ENCODE results near the gene TOGARAM2.

TOGARAM2 gene

DNA sequence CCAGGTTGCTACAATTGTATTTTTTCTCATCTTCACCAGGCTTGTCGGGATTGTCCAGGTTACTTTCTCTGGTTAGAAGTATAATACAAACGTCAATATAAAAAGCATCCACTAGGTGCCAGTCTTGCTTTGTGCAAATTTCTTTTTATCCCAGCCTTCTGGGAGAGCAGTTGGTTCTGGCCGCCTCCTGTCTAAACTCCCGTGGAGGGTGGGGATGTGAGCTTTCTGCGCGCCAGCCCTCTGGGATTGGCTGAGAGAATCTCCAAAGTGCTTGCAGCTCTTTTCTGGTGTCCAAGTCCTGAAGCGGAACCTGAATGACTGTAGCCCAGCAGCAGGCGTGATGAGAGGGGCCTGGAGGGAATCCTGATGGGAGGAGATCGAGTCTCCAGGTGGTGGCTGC lies 22.4 kb upstream of the TOGARAM2 start:
- H3K36me3 ChIP-seq (ENCODE audit: control insufficient read depth in 2 of 2, insufficient read depth in 1 of 2, low read length in 2 of 2) = no peaks in the 10 kb centered on the region
- CTCF ChIA-PET = interaction anchor here (0.6 to 2.4 kb wide), 28 partner anchors 18 to 1440 kb away, joined by 3 to 17 read pairs (median 3); partner anchors contain the start of gene TOGARAM2
- TF ChIP-seq, protein P1, sequence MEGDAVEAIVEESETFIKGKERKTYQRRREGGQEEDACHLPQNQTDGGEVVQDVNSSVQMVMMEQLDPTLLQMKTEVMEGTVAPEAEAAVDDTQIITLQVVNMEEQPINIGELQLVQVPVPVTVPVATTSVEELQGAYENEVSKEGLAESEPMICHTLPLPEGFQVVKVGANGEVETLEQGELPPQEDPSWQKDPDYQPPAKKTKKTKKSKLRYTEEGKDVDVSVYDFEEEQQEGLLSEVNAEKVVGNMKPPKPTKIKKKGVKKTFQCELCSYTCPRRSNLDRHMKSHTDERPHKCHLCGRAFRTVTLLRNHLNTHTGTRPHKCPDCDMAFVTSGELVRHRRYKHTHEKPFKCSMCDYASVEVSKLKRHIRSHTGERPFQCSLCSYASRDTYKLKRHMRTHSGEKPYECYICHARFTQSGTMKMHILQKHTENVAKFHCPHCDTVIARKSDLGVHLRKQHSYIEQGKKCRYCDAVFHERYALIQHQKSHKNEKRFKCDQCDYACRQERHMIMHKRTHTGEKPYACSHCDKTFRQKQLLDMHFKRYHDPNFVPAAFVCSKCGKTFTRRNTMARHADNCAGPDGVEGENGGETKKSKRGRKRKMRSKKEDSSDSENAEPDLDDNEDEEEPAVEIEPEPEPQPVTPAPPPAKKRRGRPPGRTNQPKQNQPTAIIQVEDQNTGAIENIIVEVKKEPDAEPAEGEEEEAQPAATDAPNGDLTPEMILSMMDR (tag by site-specific recombination; IDR thresholded peaks at IDR 0.05) = peak; percentile 51
- no peak for TF ChIP-seq ZNF785 (tag by site-specific recombination; IDR thresholded peaks at IDR 0.05)
- peak; percentile 66; the same call in 1 of the 2 replicates for TF ChIP-seq ZNF660 (tag by site-specific recombination; IDR thresholded peaks at IDR 0.05)
- TF ChIP-seq, protein P2, sequence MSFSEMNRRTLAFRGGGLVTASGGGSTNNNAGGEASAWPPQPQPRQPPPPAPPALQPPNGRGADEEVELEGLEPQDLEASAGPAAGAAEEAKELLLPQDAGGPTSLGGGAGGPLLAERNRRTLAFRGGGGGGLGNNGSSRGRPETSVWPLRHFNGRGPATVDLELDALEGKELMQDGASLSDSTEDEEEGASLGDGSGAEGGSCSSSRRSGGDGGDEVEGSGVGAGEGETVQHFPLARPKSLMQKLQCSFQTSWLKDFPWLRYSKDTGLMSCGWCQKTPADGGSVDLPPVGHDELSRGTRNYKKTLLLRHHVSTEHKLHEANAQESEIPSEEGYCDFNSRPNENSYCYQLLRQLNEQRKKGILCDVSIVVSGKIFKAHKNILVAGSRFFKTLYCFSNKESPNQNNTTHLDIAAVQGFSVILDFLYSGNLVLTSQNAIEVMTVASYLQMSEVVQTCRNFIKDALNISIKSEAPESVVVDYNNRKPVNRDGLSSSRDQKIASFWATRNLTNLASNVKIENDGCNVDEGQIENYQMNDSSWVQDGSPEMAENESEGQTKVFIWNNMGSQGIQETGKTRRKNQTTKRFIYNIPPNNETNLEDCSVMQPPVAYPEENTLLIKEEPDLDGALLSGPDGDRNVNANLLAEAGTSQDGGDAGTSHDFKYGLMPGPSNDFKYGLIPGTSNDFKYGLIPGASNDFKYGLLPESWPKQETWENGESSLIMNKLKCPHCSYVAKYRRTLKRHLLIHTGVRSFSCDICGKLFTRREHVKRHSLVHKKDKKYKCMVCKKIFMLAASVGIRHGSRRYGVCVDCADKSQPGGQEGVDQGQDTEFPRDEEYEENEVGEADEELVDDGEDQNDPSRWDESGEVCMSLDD (tag by site-specific recombination; IDR thresholded peaks at IDR 0.05) = no peak
- TF ChIP-seq TCF7L2 (IDR thresholded peaks at IDR 0.05; ENCODE audit: borderline replicate concordance, low read depth, low read length) = no peak
- TF ChIP-seq ZNF335 (tag by site-specific recombination; conservative IDR thresholded peaks at IDR 0.05) = no peak
- no peak for TF ChIP-seq ZNF140 (tag by site-specific recombination; IDR thresholded peaks at IDR 0.05)
- TF ChIP-seq KLF1 (tag by site-specific recombination; IDR thresholded peaks at IDR 0.05) = no peak
- TF ChIP-seq, protein P3, sequence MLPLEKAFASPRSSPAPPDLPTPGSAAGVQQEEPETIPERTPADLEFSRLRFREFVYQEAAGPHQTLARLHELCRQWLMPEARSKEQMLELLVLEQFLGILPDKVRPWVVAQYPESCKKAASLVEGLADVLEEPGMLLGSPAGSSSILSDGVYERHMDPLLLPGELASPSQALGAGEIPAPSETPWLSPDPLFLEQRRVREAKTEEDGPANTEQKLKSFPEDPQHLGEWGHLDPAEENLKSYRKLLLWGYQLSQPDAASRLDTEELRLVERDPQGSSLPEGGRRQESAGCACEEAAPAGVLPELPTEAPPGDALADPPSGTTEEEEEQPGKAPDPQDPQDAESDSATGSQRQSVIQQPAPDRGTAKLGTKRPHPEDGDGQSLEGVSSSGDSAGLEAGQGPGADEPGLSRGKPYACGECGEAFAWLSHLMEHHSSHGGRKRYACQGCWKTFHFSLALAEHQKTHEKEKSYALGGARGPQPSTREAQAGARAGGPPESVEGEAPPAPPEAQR (tag by site-specific recombination; IDR thresholded peaks at IDR 0.05) = no peak
- TF ChIP-seq ZNF837 (tag by site-specific recombination; IDR thresholded peaks at IDR 0.05) = no peak
- TF ChIP-seq, protein P4, sequence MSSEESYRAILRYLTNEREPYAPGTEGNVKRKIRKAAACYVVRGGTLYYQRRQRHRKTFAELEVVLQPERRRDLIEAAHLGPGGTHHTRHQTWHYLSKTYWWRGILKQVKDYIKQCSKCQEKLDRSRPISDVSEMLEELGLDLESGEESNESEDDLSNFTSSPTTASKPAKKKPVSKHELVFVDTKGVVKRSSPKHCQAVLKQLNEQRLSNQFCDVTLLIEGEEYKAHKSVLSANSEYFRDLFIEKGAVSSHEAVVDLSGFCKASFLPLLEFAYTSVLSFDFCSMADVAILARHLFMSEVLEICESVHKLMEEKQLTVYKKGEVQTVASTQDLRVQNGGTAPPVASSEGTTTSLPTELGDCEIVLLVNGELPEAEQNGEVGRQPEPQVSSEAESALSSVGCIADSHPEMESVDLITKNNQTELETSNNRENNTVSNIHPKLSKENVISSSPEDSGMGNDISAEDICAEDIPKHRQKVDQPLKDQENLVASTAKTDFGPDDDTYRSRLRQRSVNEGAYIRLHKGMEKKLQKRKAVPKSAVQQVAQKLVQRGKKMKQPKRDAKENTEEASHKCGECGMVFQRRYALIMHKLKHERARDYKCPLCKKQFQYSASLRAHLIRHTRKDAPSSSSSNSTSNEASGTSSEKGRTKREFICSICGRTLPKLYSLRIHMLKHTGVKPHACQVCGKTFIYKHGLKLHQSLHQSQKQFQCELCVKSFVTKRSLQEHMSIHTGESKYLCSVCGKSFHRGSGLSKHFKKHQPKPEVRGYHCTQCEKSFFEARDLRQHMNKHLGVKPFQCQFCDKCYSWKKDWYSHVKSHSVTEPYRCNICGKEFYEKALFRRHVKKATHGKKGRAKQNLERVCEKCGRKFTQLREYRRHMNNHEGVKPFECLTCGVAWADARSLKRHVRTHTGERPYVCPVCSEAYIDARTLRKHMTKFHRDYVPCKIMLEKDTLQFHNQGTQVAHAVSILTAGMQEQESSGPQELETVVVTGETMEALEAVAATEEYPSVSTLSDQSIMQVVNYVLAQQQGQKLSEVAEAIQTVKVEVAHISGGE (tag by site-specific recombination; conservative IDR thresholded peaks at IDR 0.05; ENCODE audit: low read depth) = no peak
- no peak for TF ChIP-seq ZFP69B (tag by site-specific recombination; IDR thresholded peaks at IDR 0.05)
- TF ChIP-seq ZNF624 (tag by site-specific recombination; IDR thresholded peaks at IDR 0.05) = no peak
- TF ChIP-seq, protein P5, sequence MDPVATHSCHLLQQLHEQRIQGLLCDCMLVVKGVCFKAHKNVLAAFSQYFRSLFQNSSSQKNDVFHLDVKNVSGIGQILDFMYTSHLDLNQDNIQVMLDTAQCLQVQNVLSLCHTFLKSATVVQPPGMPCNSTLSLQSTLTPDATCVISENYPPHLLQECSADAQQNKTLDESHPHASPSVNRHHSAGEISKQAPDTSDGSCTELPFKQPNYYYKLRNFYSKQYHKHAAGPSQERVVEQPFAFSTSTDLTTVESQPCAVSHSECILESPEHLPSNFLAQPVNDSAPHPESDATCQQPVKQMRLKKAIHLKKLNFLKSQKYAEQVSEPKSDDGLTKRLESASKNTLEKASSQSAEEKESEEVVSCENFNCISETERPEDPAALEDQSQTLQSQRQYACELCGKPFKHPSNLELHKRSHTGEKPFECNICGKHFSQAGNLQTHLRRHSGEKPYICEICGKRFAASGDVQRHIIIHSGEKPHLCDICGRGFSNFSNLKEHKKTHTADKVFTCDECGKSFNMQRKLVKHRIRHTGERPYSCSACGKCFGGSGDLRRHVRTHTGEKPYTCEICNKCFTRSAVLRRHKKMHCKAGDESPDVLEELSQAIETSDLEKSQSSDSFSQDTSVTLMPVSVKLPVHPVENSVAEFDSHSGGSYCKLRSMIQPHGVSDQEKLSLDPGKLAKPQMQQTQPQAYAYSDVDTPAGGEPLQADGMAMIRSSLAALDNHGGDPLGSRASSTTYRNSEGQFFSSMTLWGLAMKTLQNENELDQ (tag by site-specific recombination; IDR thresholded peaks at IDR 0.05; ENCODE audit: low read depth) = no peak
- TF ChIP-seq, protein P6, sequence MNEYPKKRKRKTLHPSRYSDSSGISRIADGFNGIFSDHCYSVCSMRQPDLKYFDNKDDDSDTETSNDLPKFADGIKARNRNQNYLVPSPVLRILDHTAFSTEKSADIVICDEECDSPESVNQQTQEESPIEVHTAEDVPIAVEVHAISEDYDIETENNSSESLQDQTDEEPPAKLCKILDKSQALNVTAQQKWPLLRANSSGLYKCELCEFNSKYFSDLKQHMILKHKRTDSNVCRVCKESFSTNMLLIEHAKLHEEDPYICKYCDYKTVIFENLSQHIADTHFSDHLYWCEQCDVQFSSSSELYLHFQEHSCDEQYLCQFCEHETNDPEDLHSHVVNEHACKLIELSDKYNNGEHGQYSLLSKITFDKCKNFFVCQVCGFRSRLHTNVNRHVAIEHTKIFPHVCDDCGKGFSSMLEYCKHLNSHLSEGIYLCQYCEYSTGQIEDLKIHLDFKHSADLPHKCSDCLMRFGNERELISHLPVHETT (tag by site-specific recombination; IDR thresholded peaks at IDR 0.05) = no peak
- TF ChIP-seq ZNF654 (tag by site-specific recombination; IDR thresholded peaks at IDR 0.05; ENCODE audit: low read depth) = peak; percentile 72
- TF ChIP-seq ZNF610 (tag by site-specific recombination; IDR thresholded peaks at IDR 0.05; ENCODE audit: borderline replicate concordance) = no peak
- TF ChIP-seq SP3 (tag by site-specific recombination; IDR thresholded peaks at IDR 0.05) = no peak
- TF ChIP-seq, protein P7, sequence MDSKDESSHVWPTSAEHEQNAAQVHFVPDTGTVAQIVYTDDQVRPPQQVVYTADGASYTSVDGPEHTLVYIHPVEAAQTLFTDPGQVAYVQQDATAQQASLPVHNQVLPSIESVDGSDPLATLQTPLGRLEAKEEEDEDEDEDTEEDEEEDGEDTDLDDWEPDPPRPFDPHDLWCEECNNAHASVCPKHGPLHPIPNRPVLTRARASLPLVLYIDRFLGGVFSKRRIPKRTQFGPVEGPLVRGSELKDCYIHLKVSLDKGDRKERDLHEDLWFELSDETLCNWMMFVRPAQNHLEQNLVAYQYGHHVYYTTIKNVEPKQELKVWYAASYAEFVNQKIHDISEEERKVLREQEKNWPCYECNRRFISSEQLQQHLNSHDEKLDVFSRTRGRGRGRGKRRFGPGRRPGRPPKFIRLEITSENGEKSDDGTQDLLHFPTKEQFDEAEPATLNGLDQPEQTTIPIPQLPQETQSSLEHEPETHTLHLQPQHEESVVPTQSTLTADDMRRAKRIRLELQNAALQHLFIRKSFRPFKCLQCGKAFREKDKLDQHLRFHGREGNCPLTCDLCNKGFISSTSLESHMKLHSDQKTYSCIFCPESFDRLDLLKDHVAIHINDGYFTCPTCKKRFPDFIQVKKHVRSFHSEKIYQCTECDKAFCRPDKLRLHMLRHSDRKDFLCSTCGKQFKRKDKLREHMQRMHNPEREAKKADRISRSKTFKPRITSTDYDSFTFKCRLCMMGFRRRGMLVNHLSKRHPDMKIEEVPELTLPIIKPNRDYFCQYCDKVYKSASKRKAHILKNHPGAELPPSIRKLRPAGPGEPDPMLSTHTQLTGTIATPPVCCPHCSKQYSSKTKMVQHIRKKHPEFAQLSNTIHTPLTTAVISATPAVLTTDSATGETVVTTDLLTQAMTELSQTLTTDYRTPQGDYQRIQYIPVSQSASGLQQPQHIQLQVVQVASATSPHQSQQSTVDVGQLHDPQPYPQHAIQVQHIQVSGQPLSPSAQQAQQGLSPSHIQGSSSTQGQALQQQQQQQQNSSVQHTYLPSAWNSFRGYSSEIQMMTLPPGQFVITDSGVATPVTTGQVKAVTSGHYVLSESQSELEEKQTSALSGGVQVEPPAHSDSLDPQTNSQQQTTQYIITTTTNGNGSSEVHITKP (tag by site-specific recombination; IDR thresholded peaks at IDR 0.05) = peak; percentile 48
- no peak for TF ChIP-seq KLF16 (tag by site-specific recombination; IDR thresholded peaks at IDR 0.05)
- no peaks in the 10 kb centered on the region for H3K9me3 ChIP-seq (ENCODE audit: control insufficient read depth, insufficient read depth, low read depth, low read length)
- no peaks in the 10 kb centered on the region for H3K4me1 ChIP-seq (ENCODE audit: control insufficient read depth, insufficient read depth, low read length)
- no peak overlapping the region for H3K27ac ChIP-seq (ENCODE audit: extremely low read depth, low read depth, low read length)
- POLR2A ChIA-PET = no interaction called here
- H3K4me3 ChIP-seq (ENCODE audit: low read depth, low read length) = no peak overlapping the region
